Motor neuron (in vitro differentiated cells): ENCODE data around the gene CNTN2. TPM values are rescaled to one million over a fixed set of nuclear protein-coding genes. Genes with fewer than 3 reads are reported as not detected.
A peak's percentile ranks its signal among the peaks of the same experiment; 100 is the strongest.

Source experiments
- ATAC-seq, 8 experiments: fragments of 200-7000 bp; cut with Tn5 transposase; replicated peaks in 6 of 8; 2 replicates each; pipeline ENCODE4 v1.8.0; 2021; ENCODE audit warnings: mild to moderate bottlenecking in 8 of 8, moderate library complexity in 8 of 8
- H3K27ac ChIP-seq, 2 donors: fragments of 250-450 bp; sonication (Bioruptor Pico); 2 replicates each; pipeline ENCODE4 v1.9.0; 2021; ENCODE audit warnings: antibody characterized with exemption in 2 of 2, mild to moderate bottlenecking in 2 of 2, moderate library complexity in 1 of 2
- H3K4me1 ChIP-seq, 2 donors: fragments of 250-450 bp; sonication (Bioruptor Pico); replicated peaks in 1 of 2; 2 replicates each; pipeline ENCODE4 v1.6.1; 2021; ENCODE audit warnings: antibody characterized with exemption in 2 of 2, mild to moderate bottlenecking in 2 of 2, moderate library complexity in 1 of 2
- H3K4me3 ChIP-seq, 5 donors: fragments of 250-450 bp; sonication (Bioruptor Pico); 2 replicates each; pipeline ENCODE4 v1.9.0; 2021; ENCODE audit warnings: antibody characterized with exemption in 5 of 5, mild to moderate bottlenecking in 5 of 5, moderate library complexity in 4 of 5
- WGBS, 10 experiments: fragments of 450-650 bp; shearing (Covaris generic); methylation state at CpG; one replicate each; pipeline ENCODE4 v1.0.0; 2022; 5-methylcytosine and 5-hydroxymethylcytosine counted together
- in situ Hi-C, 9 experiments: fragments of 400-800 bp; cut with MboI; loops; one replicate each; pipeline ENCODE4 v1.15.0; 2021; ENCODE audit warnings: low sequenced_read_pairs in 9 of 9, low pct_unique_long_range_greater_than_20kb in 2 of 9; ENCODE audit not compliant: unreplicated experiment in 9 of 9
- total RNA-seq, 8 experiments: library from RNA; unstranded; fragments of 300-600 nt; gene quantifications; 2 replicates each; pipeline versions ENCODE4 v1.2.3 to v1.2.4, GENCODE V29; 2022

Gene CNTN2
- total RNA-seq, 8 experiments from 2014 or later: 1.1 to 61.9 (median 14.8) TPM

DNA sequence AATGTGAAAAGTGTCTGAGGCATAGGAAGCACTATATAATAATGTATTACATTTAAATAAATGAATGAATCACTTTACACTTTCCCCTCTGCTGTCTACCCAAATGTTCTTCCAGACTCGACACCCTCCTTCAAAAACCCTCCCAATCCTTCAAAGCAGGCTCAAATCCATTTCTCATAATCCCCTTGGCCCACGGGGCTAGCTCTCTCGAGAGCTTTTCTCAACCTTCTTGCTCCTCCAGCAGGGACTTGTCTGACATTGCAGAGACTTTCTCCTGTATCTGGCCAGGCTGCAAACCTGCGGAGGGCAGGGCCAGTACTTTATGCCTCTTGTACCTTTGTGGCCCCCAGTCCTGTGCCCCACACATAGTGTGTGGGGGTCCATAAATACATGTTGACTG is 14.1 kb upstream of the CNTN2 start:
- Histone ChIP-seq H3K4me1 (peaks cover 68 to 69% of the 10 kb centered on the region in 2 donors), H3K27ac (no peak overlapping the region), H3K4me3 (no peak overlapping the region)
- WGBS, 10 experiments: 0 to 87% (median 50%) methylated on average over 1 to 4 of the region's 4 CpGs; no CpG with 5 or more reads in 1 of the 10 experiments
- in situ Hi-C loops: no loop called here
- no peak for ATAC-seq

- WGBS, 10 experiments: 19 to 75% (median 60%) methylated on average over 1 to 6 of the region's 6 CpGs; no CpG with 5 or more reads in 3 of the 10 experiments
- Histone ChIP-seq H3K4me1 (peaks cover 68 to 69% of the 10 kb centered on the region in 2 donors), H3K27ac (peak overlapping the region; percentile 5 to 20), H3K4me3 (no peak overlapping the region)
- in situ Hi-C loops: no loop called here
- no peak for ATAC-seq
These were observed 12.8 kb upstream of the CNTN2 start for GRCh38 chr1:205030241-205030640.

DNA sequence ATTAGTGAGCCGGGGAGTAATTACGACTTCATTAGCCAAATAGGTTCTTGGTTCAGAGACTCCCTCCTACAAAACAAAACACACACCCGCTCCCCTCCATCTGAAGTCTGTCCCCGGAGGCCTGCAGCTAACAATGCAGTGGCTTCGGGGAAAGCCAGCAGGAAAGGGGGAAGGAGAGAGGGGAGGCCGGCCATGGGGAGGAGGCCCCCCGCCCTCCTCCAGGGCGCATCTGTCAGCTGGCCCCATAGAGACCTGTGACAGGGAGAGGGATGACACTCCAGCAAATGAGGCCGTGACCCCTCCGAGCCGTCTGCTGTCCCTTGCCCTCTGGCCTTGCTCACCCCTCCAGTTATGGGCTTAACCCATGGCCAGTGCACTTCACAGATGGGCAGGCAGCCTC is 12.1 kb upstream of the CNTN2 start:
- in situ Hi-C loops: no loop called here
- WGBS, 10 experiments: 4 to 100% (median 19%) methylated on average over 1 to 8 of the region's 11 CpGs; no CpG with 5 or more reads in 4 of the 10 experiments
- peak in 5 of 8 experiments; percentile 53 to 75 (median 66) for ATAC-seq
- Histone ChIP-seq H3K4me3 (no peak overlapping the region), H3K27ac (peak overlapping the region in 1 of 2 donors; percentile 5), H3K4me1 (peaks cover 62 to 64% of the 10 kb centered on the region in 2 donors)

- no peak for ATAC-seq
- in situ Hi-C loops: no loop called here
- 20 to 100% (median 84%) methylated on average over 1 to 5 of the region's 7 CpGs; no CpG with 5 or more reads in 6 of the 10 experiments for WGBS, 10 experiments
- H3K4me3 ChIP-seq: no peak overlapping the region
- H3K27ac ChIP-seq: no peak overlapping the region
- peaks cover 46 to 48% of the 10 kb centered on the region in 2 donors for H3K4me1 ChIP-seq
These were observed 10.5 kb upstream of the CNTN2 start for GRCh38 chr1:205032508-205032907.

- in situ Hi-C loops: no loop called here
- peaks cover 0 to 13% of the 10 kb centered on the region in 2 donors for H3K4me1 ChIP-seq
- 42 to 100% (median 80%) methylated on average over 1 to 9 of the region's 9 CpGs; no CpG with 5 or more reads in 1 of the 10 experiments for WGBS, 10 experiments
- ATAC-seq: no peak
- H3K27ac ChIP-seq: no peak overlapping the region
- no peak overlapping the region for H3K4me3 ChIP-seq
These were observed 5.5 kb upstream of the CNTN2 start for GRCh38 chr1:205037539-205037938.

- Histone ChIP-seq H3K4me3 (no peak overlapping the region), H3K4me1 (peaks cover 3 to 16% of the 10 kb centered on the region in 2 donors), H3K27ac (no peak overlapping the region)
- ATAC-seq: no peak
- WGBS, 10 experiments: 17 to 86% (median 66%) methylated on average over 1 to 6 of the region's 6 CpGs; no CpG with 5 or more reads in 4 of the 10 experiments
- in situ Hi-C loops: no loop called here
These were observed 4.8 kb upstream of the CNTN2 start for GRCh38 chr1:205038132-205038786.

GRCh38 chr1:205041001-205041715 is 1.9 kb upstream of the CNTN2 start:
- H3K27ac ChIP-seq: no peak overlapping the region
- peaks cover 21 to 37% of the 10 kb centered on the region in 2 donors for H3K4me1 ChIP-seq
- H3K4me3 ChIP-seq: no peak overlapping the region
- in situ Hi-C loops: no loop called here
- no peak for ATAC-seq
- 13 to 80% (median 57%) methylated on average over 1 to 4 of the region's 4 CpGs; no CpG with 5 or more reads in 1 of the 10 experiments for WGBS, 10 experiments

- peak overlapping the region in 4 of 5 donors; percentile 28 to 40 (median 32) for H3K4me3 ChIP-seq
These were observed 758 bp upstream of the CNTN2 start for GRCh38 chr1:205041998-205042910.

DNA sequence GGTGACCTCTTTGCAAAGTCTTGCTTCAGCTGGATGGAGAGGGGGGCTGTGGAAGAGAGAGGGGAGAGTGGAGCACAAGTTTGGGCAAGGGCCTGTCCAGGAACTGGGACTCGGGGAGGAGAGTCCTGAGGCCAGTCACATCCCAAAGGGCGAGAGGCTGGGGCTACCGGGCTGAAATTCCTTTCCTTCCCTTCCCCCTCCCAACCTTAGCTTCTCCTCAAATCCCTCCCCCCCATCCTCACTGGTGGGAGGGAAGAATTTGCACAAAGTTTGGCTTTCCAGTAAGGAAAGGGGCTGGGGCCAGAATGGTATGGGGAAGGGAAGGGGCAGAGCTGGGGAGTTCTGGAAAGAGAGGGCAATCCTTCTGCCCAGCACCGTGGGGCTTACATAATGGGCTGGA is 854 bp downstream of the CNTN2 start:
- H3K4me3 ChIP-seq: peak overlapping the region; percentile 28 to 40 (median 30)
- 20% methylated on average over 1 of the region's 4 CpGs; no CpG with 5 or more reads in 9 of the 10 experiments for WGBS, 10 experiments
- in situ Hi-C loops: no loop called here
- ATAC-seq: no peak
- no peak overlapping the region for H3K27ac ChIP-seq
- H3K4me1 ChIP-seq: peaks cover 48 to 59% of the 10 kb centered on the region in 2 donors

More at GRCh38 chr1:205041998-205042910, 758 bp upstream of the CNTN2 start:
- in situ Hi-C loops: no loop called here
- WGBS, 10 experiments: 33 to 71% (median 65%) methylated on average over 2 to 15 of the region's 16 CpGs; no CpG with 5 or more reads in 2 of the 10 experiments
- Histone ChIP-seq H3K27ac (peak overlapping the region in 1 of 2 donors; percentile 54), H3K4me1 (peaks cover 32 to 47% of the 10 kb centered on the region in 2 donors)
- ATAC-seq: no peak

- no peak overlapping the region for H3K4me3 ChIP-seq
- H3K4me1 ChIP-seq: peaks cover 49 to 66% of the 10 kb centered on the region in 2 donors
- H3K27ac ChIP-seq: no peak overlapping the region
- no peak for ATAC-seq
- in situ Hi-C loops: no loop called here
- WGBS, 10 experiments: 20 to 80% (median 34%) methylated on average over 1 to 5 of the region's 5 CpGs; no CpG with 5 or more reads in 4 of the 10 experiments
These were observed 1.7 kb downstream of the CNTN2 start for GRCh38 chr1:205044741-205045140.

DNA sequence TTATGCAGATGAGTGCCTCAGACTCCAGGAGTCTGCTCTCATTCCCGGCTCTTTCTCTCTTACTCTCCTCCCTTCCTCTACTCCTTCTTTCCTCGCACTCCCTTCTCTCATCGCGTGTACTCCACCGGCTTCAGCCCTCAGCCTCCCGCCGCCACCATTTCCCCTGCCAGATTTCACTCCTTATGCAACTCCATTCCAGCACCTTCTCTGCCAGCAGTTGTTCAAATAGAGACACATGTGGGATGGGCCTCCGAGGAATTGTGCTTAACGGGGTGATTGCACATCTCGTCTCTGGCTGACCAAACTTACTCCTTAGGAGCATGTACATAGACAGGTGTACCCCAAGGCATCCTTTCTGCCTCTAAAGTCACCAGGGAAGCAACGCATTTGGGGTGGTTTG is 2.1 kb downstream of the CNTN2 start:
- Histone ChIP-seq H3K4me1 (peaks cover 49 to 66% of the 10 kb centered on the region in 2 donors), H3K4me3 (no peak overlapping the region), H3K27ac (no peak overlapping the region)
- in situ Hi-C loops: no loop called here
- WGBS, 10 experiments: 5 to 67% (median 31%) methylated on average over 1 to 11 of the region's 11 CpGs
- ATAC-seq: no peak

GRCh38 chr1:205046870-205047269 is 3.9 kb downstream of the CNTN2 start:
- Histone ChIP-seq H3K27ac (peak overlapping the region in 1 of 2 donors; percentile 31), H3K4me3 (no peak overlapping the region), H3K4me1 (peaks cover 53 to 67% of the 10 kb centered on the region in 2 donors)
- in situ Hi-C loops: no loop called here
- 0 to 80% (median 13%) methylated on average over 1 to 2 of the region's 4 CpGs; no CpG with 5 or more reads in 6 of the 10 experiments for WGBS, 10 experiments
- peak in 5 of 8 experiments; percentile 22 to 40 (median 34) for ATAC-seq
